HS-27A (cell line): ENCODE data around the gene CDK2AP2.
A peak's percentile ranks its signal among the peaks of the same experiment; 100 is the strongest.
"Not testable (repeated sequence)": the region's sequence is repeated elsewhere in the genome, so short reads cannot be mapped to it uniquely, and the experiment has no call there.

Experiments used
- DNase-seq: peaks from one replicate; pipeline ENCODE4 v3.0.0-alpha.2; 2012; ENCODE audit warnings: low read depth, missing footprints

The CDK2AP2 gene

DNA sequence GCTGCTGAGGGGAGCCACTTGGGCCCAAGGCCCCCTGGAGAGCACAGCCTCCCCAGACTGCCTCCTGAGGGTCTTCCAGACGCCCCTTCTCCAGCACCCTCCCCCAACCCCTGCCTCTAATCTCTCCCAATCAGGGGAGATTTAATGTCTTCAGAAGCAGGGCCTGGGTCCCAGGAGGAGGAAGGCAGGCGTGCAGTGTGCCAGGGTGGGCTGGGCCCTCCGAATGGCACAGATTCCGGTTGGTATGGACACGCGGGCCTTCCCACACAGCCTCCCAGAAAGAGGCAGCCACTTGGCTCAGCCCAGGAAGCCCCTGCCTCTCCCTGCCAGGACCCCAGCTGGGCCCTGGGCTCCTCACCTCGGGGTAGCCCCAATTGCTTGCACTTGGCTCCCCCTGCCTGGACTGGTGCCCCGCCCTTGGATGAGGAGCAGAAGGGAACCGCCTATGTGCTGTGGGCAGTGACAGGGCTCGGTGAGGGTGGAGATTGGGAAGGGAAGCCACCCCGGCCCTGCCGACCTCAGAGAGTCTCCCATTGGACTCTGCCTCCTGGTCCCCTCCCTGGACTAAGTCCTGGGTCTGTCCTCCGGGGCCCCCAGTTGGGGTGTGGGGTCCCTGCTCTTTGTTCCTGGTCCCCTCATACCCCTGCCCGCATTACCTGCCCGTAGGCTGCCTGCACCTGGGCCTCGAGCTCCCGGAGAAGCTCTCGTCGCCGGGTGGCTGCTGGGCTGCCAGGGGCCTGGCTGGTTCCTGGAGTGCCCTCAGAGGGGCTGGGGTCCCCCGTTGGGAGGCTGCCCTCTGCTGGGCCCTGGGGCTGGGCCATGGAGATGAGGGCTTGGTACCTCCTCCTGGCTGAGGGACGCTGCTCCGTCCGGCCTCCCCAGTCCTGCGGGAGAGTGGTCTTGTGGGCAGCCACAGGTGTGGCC is 15.9 kb upstream of the CDK2AP2 start:
- DNase-seq: no peak

DNA sequence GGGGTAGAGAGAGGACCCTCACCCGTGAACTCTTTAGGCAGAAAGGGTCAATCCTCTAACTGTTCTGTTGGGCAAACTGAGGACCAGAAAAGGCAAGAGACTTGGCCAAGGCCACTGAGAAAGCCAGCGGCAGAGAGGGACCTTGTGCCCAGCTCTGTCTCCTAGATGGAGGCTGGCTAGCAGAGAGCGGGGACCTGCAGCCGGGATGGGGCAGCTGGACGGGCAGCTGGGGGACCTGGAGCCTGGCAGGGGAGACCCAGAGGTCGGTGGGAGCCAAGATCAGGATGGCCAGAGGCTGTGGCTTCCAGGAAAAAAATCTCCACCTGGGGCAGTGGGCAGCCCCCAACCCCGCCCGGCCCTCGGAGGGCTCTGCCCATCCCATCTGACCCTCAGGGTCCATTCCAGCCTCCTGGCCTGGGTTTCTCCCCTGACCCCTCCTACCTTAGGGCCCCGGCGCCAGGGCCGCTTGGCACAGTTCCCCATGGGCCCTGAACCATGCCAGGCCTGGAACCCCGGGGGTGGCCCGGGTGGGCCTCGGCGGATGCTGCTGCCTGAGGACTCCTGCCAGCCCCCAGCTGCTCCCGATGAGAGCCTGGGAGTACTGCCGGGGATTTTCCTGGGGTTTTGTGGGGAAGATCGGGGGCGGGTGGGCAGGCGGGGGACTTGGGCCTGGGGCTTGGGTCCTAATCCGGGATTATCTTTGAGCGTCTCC is 15.0 kb upstream of the CDK2AP2 start, which contains the start of gene CABP2:
CABP2 (minus strand) TSS at position 603 of the 712 bp plus-strand sequence; CDS start at position 483, 120 bp downstream.
- no peak for DNase-seq

DNA sequence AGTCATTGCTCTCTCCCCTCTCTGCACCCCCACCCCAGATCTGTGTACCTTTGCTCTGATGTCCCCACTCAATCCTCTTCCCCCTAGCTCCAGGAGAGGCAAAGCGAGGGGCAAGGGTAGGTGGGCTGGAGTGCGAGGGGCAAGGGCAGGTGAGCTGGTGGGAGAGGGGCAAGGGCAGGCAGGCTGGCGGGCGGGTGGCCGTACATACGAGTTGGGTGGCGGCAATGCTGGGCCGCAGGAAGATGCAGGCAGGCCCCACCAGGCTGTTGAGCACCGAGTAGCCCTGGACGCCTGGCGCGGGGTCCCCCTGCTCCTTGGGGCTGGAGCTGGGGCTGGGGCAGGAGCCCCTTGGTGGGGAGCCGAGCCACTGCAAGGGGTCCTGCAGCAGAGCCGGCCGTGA is 14.4 kb upstream of the CDK2AP2 start:
- no peak for DNase-seq

DNA sequence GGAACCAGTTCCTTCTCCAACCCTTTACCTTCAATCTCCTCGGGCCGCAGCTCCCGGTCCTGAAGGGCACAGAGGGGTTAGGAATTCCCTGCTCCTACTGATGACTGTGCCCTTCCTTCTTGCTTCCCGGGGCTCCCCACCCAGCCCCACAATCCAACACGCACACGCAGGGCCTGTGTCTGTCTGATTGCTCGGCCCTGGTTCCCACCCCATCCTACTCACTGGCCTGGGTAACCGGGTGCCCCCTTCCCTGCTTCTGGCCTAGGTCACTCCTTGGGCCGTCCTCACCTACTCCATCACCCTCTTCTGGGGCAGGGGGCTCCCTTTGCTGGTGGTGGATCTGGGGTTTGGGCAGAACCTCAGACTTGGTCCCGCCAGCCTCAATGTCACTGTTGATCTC is 14.0 kb upstream of the CDK2AP2 start:
- no peak for DNase-seq

DNA sequence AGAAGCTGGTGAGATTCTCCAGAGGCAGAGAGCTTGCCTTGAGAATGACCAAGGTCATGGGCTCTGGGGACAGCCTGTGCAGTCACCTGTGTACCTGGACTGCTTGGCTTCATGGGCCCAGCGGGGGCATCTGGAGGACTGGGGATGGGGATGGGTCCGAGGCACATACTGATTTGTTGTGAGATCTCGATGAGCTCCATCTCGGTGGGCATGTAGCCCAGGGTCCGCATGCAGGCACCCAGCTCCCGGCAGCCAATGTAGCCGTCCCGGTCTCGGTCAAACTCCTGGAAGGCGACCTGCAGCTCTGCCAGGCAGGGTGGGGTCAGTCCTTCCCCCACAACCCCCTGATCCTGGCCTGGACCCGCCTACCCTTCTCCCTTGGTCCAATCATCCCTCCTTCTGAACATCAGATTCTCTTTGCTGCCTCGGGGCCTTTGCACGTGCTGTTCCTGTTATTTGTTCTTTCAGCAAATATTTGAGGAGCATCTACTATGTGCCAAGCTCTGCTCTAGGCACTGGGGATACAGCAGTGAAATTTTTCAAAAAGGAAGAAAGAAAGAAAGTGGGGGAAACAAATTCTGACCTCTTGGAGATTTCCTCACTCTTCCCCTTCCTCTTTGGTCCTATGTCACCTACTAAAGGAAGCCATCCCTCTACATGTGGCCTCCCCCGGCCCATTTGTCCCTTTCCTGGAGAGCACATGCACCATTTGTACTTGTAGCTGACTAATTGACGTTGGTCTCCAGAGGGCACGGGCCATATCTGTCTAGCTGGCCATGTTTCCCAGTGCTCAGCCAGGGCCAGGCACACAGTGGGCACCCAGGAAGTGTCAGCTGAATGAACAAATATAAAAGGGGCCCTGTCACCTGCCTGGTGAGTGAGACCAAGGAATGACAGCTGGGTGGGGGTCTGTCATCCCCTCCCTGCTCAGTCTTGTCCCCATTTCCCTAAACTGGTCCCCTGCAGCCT is 13.2 kb upstream of the CDK2AP2 start:
- no peak for DNase-seq

DNA sequence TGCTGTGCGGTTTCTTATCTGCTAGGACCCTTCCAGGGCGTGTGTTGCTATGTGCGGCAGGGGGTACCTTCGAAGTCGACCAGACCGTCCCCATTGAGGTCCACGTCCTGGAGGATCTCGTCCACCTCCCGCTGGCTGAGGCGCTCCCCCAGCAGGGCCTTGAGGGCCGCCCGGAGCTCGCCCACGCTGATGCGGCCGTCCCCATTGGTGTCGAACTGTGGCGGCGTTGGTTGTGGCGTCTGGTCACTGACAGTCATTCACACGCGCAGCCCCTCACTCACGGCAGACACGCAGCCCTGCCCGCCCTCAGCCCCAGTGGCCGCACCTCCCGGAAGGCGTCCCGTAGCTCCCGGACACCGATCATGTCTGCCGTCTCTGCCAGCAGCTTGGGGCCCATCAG is 11.8 kb upstream of the CDK2AP2 start:
- no peak for DNase-seq

DNA sequence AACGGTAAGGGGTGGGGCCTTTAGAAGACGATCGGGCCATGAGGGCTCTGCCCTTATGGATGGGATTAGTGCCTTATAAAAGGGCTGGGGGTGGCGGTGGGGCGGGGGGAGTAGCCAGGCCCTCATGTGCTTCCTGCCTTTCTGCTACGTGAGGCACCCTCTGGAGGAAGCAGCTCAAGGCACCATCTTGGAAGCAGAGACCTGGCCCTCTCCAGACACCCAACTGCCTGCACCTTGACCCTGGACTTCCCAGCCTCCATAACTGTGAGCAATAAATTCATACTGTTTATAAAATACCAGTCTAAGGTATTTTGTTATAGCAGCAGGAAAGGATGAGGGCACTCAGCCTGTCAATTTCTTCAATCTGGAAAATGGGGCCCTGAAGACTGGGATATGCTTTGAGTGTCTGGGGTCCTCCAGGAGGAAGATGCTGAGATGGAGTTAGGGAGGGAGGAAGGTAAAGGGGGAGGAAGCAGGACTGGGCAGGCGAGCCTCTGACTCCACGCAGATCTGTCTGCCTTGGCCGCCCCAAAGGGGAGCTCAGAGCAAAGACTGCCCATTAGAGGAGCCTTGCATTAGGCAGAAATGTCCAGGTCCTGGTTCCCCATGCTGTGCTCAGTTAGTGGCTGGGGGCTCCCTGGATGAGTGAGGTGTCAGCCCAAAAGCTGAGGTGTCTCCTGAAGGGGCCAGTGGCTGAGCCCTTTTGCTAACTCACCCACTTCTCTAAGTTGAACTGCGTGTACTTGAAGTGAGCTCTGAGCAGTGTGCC is 10.0 kb upstream of the CDK2AP2 start:
- DNase-seq: no peak

DNA sequence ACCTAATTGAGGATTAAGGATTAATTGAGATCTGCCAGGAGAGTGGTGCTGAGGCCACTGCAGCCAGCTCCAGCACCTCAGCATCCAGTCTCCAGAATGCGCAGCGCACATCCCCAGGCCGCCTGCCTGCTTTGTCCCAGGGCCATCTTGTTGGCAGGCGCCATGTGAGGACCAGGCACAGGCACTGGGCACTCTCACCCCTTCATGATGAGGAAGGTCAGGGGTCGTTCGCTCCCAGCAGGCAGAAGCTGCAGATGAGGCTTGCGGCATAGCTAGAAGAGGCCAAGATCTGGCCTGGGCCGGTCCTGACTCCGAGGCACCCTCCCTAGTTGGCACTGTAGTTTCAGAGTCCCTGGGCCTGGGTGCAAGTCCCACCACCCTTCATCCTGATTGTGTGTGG is 8.8 kb upstream of the CDK2AP2 start:
- DNase-seq: no peak

DNA sequence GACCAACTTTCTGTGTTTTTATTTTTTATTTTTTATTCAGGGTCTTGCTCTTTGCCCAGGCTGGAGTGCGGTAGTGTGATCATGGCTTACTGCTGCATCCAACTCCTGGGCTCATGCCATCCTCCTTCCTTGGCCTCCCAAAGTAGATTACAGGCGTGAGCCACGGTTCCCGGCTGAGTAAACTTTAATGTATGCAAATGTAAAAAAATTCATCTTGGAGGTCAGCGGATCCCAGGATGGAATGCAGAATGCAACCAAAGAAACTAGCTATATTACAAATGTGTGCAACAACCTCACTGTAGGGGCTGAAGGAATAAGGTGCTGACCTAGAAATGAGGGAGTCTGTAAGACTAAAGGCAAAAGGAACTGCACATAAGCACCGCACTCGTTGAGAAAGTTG is 6.2 kb upstream of the CDK2AP2 start:
- DNase-seq: no peak

DNA sequence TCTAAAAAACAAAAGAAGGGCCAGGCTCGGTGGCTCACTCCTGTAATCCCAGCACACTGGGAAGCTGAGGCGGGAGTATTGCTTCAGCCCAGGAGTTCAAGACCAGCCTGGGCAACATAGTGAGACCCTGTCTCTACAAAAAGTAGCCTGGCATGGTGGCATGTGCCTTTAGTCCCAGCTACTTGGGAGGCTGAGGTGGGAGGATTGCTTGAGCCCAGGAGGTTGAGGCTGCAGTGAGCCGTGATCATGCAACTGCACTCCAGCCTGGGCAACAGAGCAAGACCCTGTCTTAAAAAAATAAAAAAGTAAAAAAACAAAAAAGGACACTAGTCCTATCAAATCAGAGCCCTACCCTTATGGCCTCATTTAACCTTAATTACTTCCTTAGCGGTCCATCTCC is 3.6 kb upstream of the CDK2AP2 start:
- DNase-seq: not testable (repeated sequence)

DNA sequence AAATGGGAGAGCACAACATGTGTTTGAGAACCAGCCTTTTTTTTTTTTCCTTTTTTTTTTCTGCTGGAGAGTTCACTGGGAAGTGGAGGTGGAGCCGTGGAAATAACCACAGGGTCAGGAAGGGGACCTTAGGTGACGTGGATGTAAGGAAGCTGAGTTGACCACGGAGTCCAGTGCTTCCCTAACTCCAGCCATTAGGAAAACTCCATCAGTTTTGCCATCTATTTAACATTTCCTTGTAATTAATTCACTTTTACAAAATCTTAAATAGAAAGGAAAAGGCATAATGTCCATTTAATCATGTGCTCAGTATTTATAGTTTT is 2.0 kb upstream of the CDK2AP2 start:
- no peak for DNase-seq

DNA sequence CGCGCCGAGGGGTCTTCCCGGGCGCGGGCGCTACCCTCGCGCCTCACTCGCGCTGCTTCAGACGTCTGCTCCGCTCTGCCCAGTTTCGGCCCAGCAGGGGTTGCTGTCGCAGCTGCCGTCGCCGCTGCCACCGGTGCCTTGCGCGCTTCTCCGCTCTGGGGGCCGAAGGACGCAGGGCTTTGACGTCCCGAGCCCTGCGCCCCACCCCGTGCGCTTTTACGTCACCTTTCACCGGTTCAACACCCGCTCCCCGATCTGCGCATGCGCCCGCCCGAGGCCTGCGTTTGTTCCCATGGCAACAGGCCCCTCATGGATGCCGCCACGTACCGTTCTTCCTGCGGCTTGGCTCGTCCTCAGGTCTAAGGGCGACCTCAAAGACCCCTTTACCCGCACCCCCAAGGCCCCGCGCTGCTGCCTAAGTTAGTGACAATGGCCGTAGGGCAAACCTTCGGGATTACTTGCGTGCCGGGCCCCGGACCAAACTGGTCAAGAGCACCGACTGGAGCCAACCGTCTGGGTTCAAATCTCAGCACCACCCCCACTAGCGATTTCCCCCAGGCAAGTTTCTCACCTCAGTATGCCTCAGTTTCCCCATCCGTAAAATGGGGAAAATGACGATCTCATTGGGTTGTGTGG is 642 bp upstream of the CDK2AP2 start:
- peak; percentile 93 for DNase-seq

DNA sequence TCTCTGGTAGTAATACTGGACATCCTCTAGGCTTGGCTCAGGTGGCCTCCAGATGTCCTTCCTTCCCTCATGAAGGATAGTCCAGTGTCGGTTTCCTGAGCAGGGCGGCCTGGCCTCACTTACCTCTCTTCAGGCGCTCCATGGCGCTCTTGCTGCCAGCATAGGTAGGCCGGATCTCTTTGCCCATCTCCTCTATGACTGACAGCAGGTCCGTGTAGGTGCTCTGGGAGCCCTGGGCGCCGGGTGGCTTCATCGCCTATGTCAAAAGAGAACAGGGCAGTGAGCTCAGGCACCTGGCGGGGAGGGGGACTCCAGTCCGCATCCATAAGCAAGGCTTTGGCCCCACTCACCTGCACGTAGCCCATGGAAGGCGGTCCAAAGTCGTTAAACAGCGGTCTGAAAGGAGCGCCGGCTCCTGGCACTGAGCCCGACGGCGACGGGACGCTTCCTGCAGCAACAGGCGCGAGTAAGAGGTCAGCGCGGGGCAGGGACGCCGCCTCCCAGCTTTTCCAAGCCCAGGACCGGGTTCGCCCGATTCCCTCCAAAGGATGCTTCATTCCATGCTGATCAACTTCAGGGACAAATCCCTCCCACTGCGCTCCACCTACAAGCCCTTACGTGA is 609 bp downstream of the CDK2AP2 start:
- DNase-seq: no peak

DNA sequence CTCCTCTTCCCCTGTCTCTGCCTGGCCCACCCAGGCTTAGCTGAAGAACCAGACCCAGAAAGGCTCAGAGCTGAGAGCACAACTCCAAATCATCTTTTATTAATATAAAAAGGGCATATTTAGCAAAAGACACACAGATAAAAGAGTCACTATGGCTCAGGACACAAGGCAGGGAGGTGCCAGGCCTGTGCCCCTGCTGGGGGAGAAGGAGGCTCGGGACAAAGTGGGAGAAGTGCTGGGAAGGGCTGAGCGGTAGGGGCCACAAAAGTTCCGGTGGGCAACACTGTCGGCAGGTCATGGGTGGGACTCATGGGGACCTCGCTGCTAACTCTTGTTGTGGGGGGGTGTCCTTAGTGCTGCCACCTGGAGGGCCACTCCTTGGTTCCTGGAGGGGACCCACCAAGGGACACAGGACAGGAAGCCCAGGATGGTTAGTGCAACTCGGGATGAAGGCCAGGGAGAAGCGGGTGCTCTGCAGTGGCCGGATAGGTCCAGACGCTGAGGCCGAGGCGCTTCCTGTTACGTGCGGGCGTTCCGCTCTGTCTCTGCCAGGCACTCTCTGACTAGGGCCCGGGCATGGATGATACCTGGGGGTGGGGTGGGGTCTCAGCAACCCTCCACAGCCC is 1.4 kb downstream of the CDK2AP2 start:
- DNase-seq: no peak

DNA sequence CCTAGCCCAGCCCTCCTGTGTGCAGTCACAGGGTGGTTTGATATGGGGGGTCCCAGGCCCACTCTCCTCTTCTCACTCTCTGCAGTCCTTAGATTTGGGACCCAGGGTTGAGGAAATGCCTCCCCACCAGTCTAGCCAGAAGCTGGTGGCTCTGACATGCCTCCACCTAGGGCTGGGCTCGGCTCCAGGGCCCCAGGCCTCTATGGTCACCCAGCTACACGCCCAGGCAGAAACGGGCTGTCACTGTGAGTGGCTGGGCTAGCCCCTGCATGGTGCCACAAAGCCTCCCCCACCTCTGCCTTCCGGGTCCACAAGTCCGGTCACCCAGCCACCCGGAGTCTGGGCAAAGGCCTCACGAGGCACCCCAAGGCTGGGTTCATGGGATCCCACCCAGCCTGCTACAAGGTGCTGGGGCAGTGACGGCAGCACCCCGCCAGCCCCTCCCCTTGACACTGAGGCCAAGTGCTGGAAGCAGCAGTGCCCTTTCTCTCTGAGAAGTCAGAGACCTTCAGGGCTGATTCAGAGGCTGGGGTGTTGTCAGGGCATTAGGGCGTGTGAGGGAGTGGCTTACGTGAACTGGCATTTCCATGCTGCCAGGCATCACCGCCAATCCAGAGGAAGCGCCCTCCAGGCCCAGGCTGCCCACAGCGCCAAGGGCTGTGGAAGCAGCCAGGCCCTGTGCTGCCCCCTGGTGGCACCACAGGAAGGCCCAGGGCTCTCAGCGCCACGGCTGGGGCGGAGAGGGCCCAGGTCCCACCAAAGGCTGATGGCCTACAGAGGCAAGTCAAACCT is 2.2 kb downstream of the CDK2AP2 start:
- peak; percentile 92 for DNase-seq

DNA sequence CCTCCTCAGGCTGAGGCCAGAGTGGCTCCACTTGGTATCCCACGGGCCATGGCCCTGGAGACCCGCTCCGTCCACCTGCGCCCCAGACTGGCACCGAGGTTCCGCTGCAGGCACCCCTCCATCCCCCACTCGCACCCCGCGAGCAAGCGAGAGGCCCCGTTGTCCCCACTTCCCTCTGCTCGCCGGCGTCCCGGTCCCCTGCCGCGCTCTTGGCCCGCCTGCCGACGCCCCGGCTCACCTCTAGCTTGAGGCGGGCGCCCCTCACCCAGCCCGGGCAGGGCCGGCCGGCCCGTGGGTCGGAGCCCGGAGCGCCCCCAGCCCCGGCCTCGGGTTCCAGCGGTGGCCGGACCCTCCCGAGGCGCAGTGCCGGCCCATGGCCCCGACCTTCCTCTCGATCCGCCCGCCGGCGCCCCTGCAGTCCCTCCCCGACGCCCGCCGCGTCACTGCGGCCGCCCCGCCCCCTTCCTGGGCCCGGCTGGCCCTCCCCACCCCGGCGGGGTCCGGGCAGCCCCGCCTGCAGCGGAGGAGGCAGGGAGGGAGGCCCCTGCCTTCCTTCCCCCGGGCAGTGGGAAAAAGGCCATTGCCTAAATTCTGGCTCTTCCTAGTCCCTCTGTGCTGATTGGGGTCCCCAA is 2.9 kb downstream of the CDK2AP2 start, which contains the start of gene PITPNM1:
PITPNM1 (minus strand) TSS at position 414 of the 632 bp plus-strand sequence. CDS start 1,183 bp downstream, outside the sequence.
- DNase-seq: no peak

DNA sequence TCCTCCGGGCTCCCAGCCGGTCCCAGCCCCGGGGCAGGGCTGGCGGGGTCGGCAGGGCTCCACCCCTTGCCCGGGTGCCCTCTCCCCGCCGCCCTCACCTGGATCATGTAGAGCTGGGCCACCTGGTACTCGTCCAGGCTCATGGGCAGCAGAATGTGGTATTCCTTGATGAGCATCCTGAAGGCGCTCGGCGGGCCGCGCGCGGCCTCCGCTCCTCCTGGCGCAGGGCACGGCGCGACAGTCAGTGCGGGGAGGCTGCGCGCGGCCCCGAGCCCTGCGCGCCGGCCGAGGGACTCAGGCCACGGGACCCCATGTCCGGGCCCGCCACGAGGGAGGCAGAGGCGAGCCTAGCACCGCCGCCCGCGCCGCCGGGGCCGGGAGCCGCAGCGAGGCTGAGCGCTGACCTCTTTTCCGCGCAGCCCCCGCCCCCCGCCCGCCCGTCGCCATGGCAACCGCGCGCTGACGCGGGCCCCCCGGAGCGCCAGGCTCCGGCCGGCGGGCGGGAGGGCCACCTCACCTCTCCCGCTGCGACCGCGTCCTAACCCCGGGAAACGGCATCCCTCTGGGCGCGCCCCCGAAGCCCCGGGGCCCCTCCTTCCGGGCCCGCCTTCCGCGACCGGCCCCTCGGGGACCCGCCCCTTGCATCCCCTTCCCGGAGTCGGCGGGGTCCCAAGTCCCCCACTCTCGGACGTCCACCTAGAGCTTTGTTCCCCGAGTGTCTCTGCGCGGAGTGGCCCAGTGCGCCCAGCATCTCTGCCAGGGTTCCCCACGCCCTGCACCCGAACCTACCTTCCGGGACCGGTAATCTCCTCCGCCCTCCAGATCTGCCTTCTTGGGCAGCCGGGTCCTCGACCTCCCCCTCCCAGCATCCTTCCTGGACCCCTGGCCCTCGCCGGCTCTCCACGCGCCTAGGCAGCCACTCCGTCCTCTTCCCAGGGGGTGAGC is 3.7 kb downstream of the CDK2AP2 start:
- DNase-seq: no peak
